ENCODE results near the gene TRAPPC12.

- TF ChIP-seq EZH2 (IDR thresholded peaks at IDR 0.05; ENCODE audit: low read length) (no peak), CTCF (optimal IDR thresholded peaks at IDR 0.05 in 1 of 3, IDR thresholded peaks at IDR 0.05 in 1 of 3, conservative IDR thresholded peaks at IDR 0.05 in 1 of 3; ENCODE audit: extremely low read depth in 1 of 3, insufficient read depth in 2 of 3, low read length in 3 of 3) (no peak)
These were observed 102.4 kb downstream of the TRAPPC12 start for GRCh38 chr2:3481736-3482362.
